ENCODE data around the gene SOBP.

Gene SOBP

DNA sequence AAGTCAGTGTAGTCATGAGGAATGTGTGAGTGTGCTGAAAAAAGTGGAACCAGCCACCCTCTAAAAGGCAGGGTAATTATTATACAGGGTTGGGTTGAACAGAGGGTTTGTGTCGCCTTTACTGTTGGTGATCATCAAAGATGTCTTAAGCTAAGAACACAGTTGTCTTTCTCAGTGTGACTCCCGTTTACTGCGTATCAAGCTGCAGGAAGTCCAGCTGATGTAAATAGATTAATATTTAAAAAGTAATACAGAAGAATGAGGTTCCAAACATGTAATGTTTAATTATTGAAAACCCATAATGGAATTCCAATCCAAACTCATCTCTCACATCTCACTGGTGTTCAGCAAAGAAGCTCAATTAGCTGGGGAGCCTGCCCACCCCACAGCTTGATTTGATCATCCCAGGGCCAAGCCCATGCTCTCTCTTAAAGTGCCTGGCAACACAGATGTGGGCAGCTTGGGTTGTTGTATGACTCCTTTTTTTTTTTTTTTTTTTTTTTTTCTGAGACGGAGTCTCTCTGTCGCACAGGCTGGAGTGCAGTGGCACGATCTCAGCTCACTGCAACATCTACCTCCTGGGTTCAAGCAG lies 127.5 kb downstream of the SOBP start:
- ATAC-seq (no peak), DNase-seq (no peak)

DNA sequence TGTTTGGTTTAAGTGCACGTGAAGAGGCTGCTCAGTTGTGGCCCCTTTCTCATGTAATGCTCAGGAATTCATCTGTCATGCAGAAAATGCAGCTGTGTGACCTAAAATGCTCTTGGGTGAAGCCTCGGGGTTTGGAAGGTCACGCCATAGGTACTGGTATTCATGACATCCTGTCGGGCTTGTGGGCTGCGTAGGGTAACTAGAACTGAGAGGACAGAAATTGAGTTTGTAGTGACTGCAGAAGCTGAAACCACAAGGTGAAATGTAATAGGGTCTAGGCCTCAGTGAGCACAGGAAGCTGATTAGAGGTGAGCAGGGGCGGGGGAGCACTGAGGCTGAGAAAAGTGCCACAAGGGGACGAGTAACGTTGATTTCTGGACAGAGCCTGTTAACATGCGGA lies 128.8 kb downstream of the SOBP start:
- ATAC-seq (peak; percentile 94), DNase-seq (peak; percentile 41)

DNA sequence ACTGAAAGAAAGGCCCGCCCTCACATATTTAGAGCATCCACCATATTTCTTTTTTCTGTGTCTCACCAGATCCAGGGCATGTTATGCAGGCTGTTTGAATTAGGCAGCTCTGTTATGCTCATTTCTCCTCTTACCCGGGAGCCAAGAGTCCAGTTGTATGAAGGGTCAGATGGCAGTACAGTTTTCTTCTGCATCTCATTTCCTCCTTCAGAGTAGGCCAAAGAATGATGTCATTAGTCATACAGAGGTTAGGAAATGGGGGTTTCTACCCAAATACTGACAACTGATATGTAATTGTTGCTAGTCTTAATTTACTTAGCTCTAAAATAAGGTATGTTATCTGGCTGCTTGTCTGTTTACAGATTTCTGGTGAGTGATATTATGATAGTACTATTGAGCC lies 130.8 kb downstream of the SOBP start:
- DNase-seq (no peak), ATAC-seq (no peak)

DNA sequence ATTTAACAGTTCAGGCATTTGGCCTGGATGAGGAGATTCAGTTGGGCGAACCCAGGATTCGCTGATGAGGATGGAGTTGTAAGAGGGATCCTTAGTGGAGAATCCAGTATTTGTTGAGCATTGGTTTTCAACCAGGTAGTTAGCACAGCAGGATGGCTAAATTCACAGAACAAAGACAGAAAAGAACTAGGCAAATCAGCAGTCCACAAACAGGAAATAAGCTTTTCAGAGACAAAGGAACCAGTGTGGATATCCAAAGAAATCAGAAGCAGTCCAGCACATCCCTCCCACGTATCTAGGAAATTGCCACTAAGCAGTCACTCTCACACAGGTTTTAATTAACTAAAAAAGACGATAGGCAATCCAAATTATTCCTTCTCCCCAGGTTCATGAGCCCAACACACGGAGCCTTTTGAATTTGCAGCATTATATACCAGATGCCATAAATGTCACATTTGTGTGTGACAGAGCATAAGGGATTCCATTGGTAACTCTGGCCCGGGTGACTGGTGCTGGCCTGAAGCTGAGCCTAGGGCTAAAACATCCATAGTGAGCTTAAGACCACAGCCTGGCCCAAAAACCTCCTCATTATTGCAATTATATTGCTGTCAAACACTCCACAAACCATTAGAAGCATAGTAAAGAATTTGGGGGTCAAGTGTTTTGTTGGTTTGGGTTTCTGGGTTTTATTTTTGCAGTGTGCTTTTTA lies 131.5 kb downstream of the SOBP start:
- no peak for DNase-seq

DNA sequence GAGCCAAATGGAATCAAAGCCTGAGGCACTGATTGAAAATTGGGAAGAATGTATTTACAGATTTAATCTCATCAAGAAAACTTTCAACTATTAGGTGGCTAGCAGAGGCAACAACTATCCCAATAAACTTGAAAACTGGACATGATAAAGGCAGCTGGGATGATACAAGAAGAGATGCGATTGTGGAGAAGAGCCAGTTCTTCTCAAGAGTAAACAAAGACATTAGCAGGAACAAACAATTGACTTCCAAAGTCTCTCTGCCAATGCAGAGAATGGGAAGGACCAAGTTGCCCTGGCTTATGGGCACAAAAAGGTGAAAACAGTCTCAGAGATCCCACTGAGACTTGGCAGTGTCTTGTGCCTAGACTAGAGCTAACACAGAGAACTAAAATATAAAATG lies 132.4 kb downstream of the SOBP start:
- ATAC-seq (no peak), DNase-seq (no peak)

More for the DNA sequence above, 131.5 kb downstream of the SOBP start:
- ATAC-seq = no peak

DNA sequence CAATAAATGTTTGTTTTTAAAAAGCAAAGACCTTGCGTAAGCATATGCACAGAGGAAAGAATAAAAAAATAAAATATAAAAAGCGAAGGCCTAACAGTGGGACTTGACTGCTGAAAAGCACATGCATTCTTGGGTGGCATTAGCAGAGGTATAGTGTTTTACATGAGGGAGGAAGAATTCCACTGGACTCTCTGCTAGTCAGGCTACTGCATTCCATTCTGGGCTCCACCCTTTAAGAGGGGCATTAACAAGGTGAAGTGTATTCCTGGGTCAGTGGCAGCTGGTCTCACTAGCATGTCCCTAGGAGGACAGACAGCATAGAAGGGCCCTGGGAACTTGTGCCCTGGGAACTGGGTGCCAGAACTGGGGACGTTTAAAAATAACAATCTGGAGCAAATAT lies 134.1 kb downstream of the SOBP start:
- DNase-seq = no peak
- no peak for ATAC-seq

DNA sequence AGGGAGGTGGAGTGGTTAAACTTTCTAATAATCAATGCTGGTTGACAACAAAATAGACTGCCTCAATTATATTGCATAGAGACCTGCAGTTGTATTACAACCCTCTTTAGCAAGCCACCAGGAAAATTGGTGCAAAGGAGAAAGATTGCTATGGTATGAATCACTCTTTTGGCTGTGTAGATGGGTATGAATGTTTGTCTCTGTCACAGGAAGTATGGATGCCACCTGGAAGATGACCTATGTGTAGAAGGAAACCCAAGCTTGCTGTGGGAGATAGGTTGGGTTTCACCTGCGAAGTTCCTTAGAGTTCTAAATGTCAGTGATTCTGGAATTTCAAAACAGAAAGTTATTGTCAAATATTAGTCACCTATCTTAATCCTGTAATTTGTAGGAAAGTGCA lies 134.6 kb downstream of the SOBP start:
- DNase-seq (no peak), ATAC-seq (no peak)

DNA sequence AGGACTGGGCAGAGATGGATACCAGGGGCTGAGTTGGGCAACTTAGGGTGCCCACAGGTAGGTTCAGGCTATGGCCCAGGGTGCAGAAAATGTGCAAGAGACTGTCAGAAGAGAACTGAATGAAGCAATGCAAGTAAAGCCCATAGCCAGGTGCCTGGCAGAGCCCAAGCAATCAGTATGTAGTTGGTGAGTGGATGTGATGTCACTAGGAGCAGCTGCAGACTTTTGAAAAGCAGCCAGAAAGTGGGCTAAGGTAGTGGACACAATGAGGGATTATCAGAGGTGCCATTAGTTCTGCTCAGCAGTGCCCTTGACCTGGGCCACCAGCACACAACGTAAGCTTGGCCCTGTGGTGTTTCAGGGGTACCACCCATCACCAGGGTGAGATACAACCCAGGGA lies 135.3 kb downstream of the SOBP start:
- DNase-seq (no peak), ATAC-seq (no peak)

DNA sequence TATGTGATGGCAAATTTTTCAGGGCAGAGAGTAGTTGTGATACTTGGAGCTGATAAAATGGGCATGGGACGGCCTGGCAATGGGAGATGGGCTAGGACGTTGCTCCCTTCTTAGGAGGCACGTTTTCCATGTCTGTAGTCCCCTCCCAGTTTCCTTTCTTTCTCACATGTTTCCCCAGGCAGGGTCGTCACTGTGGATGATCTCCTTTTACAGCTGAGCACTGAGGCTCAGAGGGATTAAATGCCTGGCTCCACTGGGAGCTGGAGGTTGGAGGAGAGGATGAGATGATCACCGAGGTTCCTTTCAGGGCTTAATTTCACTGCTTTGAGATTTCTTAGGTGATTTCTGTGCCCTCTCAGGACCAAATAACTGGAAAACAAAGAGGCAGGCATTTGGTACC lies 136.7 kb downstream of the SOBP start:
- DNase-seq = no peak
- no peak for ATAC-seq

DNA sequence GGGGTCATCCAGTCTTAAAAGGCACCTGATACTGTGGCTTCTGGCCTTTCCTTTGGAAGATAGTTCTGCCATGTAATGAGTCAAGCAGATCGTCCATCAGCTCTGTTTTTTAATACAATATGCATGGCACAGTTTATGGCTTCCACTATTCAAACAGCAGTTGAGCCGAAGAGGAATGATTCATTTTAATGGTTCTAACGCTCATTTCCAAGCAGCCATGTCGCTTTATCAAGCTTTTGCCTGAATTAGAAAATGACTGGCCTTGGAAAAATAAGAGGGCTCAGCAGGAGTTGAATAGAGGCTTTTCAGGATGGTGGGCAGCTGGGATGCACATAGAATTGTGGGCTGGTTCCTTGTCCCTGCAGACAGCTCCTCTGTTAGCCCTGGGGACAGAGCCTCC lies 138.1 kb downstream of the SOBP start:
- no peak for DNase-seq
- ATAC-seq = no peak

DNA sequence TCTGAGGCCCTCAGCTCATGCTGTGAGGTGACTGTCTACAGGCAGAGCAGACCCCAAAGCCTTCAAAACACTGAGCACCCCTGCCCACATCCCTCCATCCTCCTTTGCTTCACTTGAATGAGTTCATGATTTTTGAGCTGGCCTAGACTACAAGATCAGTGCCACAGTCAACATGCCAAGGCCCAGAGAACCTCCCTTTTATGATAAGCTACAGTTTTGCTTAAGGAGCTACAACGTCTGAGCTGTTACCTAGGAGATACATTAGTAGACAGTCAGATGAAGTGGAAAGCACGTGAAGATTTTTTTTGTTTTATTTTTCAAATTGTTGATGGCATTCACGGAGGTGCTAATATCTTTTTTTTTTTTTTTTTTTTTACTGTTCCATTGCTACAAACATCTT lies 139.0 kb downstream of the SOBP start:
- DNase-seq = no peak
- ATAC-seq = no peak

DNA sequence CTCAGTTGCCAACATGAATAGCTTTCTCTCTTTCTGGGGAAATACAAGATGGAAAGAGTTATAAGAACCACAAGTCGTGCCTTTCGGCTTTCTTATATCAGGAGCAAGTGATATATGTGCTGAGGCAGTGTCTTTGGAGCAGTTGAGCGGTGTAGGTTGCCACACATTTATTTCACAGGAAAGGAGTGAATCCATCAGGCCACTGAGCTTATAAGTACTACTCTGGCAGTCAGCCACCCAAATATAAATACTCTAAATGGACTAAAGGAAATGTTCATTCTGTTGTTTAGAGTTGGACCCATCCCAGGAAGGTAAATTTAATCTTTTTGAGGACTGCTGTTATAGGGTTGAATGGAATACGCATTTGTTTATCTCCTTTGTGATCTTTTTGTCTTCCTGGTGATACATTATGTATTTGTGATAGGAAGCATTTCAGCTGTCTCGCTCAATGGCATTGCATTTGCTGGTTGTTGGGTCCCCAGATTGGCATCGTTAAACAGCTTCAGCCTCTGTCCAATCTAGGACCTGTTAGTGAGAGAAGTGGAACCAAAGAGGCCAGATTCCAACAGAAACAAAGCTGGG lies 139.7 kb downstream of the SOBP start:
- ATAC-seq (no peak), DNase-seq (no peak)

DNA sequence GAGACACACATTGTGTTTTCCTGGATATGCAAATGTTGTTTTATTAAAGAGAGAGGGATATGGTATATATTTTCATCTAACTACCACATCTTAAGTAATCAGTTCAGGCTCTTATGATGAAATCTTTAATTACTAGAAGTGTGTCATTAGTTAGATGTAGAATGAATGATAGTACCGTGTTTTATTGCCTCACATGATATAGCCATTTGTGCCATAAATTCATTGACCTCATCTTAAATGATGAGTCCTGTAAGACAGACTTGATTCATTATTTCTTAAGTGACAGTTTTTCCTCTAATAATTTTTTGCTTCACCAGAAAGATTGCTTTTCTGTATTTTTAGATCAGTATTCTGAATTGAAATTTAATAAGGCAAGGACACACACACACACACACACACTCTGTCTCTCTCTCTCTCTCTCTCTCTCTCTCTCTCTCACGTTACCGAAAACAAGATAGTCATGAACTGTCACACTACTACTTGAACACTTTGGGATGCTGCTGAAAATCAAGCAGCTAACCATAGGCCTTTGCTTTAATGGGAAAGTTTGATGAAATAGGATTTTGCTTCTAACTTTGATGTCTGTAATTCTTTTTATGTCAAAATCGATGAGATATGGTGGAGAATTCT lies 140.5 kb downstream of the SOBP start:
- ATAC-seq = no peak

DNA sequence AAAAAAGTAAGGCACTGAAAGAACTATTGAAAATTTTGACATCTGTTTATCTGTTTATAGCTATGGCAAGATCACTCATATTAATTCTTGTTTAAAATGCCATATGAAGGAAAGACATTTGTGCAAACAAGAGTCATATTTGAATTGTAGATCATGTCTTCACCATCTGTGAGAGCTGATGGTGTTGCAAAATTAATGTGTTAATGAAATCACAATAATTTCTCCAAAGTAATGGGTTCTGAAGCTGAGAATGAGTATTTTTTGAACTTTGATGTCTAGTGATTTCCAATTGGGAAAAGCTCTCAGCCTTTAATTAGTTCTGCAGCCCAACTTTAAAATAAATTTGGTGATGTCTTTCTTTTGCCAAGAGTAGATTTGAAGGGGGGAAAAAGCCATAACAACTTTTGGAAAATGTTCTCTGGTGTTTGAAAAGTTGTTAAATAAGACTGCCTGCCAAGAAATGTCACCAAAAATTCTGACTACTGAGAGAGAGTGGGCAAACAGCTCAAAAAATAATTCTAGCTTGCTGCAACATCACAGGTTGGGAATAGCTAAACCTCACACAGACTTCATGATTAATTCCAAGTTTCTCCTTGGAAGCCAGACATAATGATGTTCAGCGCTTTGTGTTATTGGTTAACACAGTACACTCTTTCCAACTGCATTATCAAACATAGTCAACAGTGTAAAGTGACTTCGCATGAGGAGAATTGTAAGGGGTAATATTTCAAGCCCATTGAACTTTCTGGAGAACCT lies 142.6 kb downstream of the SOBP start:
- DNase-seq (no peak), ATAC-seq (no peak)

More for the DNA sequence above, 140.5 kb downstream of the SOBP start:
- DNase-seq = no peak

DNA sequence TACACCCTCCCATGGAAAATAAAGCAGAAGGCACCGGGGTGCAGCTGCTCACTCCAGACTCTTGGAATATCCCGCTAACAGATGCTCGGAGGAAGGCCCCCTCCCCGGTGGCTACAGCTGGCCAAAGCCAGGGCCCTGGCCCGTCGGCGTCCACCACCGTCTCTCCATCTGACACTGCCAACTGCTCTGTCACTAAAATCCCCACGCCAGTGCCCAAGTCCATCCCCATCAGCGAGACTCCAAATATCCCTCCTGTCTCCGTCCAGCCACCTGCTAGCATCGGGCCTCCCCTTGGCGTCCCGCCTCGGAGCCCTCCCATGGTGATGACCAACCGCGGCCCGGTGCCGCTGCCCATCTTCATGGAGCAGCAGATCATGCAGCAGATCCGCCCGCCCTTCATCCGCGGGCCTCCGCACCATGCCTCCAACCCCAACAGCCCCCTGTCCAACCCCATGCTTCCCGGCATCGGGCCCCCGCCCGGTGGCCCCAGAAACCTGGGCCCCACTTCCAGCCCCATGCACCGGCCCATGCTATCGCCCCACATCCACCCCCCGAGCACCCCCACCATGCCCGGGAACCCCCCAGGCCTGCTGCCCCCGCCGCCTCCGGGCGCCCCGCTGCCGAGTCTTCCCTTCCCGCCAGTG lies 143.9 kb downstream of the SOBP start:
- no peak for DNase-seq
- no peak for ATAC-seq

DNA sequence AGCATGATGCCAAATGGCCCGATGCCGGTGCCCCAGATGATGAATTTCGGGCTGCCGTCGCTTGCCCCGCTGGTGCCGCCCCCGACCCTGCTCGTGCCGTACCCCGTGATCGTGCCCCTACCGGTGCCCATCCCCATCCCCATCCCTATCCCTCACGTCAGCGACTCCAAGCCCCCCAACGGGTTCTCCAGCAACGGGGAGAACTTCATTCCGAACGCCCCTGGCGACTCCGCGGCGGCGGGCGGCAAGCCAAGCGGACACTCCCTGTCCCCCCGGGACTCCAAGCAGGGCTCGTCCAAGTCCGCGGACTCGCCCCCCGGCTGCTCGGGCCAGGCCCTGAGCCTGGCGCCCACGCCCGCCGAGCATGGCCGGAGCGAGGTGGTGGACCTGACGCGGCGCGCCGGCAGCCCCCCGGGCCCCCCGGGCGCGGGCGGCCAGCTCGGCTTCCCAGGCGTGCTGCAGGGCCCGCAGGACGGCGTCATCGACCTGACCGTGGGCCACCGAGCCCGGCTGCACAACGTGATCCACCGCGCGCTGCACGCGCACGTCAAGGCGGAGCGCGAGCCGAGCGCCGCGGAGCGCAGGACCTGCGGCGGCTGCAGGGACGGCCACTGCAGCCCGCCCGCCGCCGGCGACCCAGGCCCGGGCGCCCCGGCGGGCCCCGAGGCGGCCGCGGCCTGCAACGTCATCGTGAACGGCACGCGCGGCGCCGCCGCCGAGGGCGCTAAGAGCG lies 144.6 kb downstream of the SOBP start:
- ATAC-seq (peak; percentile 61), DNase-seq (peak; percentile 28)

DNA sequence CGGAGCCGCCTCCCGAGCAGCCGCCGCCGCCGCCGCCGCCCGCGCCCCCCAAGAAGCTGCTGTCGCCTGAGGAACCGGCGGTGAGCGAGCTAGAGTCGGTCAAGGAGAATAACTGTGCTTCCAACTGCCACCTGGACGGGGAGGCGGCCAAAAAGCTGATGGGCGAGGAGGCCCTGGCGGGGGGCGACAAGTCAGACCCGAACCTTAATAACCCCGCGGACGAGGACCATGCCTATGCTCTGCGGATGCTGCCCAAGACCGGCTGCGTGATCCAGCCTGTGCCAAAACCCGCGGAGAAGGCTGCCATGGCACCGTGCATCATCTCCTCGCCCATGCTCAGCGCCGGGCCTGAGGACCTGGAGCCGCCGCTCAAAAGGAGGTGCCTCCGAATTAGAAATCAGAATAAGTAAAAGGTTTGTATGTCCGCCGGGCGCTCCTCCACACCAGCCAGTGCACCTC lies 145.2 kb downstream of the SOBP start:
- no peak for DNase-seq
- ATAC-seq = no peak

DNA sequence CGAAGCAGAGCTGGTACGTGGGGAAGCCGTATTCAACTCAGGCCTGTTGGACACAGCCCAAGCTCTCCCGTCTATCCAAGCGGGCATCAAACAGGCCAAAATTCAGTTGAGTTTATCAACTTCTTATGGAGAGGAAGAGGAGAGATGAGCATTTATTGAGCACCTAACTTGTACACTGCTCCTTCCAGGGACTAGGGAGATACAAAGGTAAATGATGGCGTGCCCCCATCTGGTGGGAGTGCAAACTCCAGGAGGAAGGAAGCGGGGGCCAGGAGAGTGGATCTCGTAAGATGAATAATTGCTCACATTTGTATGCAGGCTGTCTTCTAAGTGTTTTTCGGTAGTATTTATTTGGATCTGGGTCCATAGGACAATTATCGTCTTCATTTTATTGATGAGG lies 146.6 kb downstream of the SOBP start:
- DNase-seq (no peak), ATAC-seq (no peak)

DNA sequence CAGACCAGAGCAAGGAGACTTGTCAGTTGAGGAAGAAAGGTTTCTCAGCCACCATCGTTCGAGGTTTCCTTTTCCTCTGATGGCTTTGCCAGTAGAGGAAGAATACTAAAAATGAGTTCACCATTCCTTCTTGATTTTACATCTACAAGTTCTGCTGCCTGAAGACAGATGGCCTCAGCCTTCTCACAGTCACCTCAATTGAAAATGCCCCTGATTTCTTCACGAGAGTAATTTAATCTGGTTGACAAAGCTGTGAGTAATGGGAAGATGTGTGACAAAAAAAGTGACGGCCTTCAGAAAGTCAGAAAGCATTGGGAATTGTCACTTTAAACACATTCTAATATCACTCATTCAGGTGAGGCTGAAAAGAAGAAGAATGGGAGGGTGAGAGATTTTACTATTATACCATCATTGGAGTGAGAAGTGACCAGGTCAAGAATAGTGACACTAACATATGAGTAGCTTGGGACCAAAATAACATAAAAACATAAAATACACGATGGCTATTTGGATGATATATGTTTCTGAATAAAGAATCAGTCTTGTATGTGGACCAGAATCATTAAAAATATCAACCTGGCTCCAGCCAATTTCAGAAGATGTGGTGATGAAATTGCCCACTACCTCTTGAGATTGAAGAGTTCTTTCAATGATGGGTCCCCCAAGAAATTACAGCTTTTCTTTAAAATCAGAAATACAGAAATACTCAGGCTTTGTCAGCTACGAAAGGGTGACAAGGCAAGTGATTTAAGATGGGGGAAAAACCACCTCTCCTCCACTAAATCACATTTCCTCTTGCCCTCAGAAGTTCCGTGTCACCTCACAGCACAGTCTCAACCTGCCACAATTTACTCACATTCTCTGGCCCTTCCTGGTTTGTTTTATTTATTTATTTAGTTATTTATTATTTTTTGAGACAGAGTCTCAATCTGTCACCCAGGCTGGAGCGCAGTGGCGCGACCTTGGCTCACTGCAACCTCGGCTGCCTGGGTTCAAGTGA lies 147.7 kb downstream of the SOBP start:
- ATAC-seq (no peak), DNase-seq (no peak)

DNA sequence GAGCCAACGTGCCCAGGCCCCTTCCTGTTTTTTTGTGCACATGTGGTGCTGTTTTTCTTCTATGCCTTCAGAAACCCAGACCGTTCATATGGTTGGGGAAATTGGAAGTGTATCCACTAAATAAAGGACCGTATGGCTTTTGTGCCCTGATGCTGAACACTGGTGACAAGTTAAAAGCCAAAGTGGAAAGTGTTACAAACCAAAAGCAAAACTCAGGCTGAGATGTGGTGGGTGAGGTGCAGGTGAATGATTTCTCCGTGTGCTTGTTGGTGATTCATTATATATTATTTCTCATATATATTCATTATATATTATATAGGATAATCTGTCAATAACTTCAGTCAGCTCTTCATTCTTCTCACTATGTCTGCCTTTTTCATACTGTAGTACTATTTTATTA lies 148.6 kb downstream of the SOBP start:
- no peak for ATAC-seq
- DNase-seq = no peak

Measured in stimulated activated naive CD8-positive, alpha-beta T cell treated with anti-CD3 and anti-CD28 coated beads, Interleukin-15, Interleukin-2, amounts not matched to agents 100 U/mL and 50 U/mL, for 24 hours (primary cell).